Measurements from ENCODE around the gene GPR180.
"Not testable (repeated sequence)": the region's sequence is repeated elsewhere in the genome, so short reads cannot be mapped to it uniquely, and the experiment has no call there.

GPR180 gene

GRCh38 chr13:94598281-94598680 is 3.4 kb upstream of the GPR180 start:
- DNase-seq, result no peak

DNA sequence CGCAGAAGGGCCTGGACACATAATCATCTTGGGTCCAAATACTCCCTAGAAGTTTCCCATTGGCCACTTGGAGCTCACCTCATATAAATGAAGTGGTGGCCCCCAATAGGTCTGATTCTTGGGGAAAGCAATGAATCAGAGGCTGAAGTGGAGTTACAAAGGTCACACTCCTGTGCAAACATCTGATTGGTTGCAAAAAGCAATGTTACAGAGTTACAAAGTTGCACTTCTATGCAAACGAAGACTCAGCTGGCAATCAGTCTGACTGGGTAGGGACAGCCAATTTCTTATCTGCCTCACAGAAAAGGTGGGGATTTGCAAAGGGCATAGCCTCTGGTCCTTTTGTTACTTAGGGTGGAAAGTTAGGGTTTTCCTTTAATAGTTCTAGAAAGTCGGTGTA is 1.8 kb upstream of the GPR180 start:
- DNase-seq, result no peak

GRCh38 chr13:94602467-94602866 is 810 bp downstream of the GPR180 start:
- DNase-seq, result no peak

GRCh38 chr13:94607056-94607455 is 5.4 kb downstream of the GPR180 start:
- DNase-seq, result no peak

- DNase-seq, result no peak
These were observed 6.3 kb downstream of the GPR180 start for GRCh38 chr13:94607939-94608338.

GRCh38 chr13:94608586-94608985 is 6.9 kb downstream of the GPR180 start:
- no peak for DNase-seq

- DNase-seq, result no peak
These were observed 7.5 kb downstream of the GPR180 start for GRCh38 chr13:94609196-94609595.

DNA sequence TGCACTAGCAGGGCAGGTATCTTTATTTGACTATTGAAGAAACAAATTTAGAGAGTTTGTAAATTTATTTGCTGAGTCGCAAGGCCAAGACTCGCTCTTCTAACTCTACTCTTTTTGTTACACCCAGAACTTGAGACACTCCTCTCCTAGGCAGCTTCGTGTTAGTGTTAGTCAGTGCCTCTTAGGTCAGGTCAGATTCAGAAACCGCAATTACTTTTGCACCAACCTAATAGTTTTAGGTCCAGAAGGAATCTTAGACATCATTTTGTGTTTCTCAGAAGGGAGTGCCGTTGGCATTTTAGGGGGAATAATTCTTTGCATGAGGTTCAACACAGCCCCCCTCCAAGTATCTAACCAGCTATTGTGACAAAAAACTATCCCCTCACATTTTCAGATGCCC is 8.8 kb downstream of the GPR180 start:
- no peak for DNase-seq

DNA sequence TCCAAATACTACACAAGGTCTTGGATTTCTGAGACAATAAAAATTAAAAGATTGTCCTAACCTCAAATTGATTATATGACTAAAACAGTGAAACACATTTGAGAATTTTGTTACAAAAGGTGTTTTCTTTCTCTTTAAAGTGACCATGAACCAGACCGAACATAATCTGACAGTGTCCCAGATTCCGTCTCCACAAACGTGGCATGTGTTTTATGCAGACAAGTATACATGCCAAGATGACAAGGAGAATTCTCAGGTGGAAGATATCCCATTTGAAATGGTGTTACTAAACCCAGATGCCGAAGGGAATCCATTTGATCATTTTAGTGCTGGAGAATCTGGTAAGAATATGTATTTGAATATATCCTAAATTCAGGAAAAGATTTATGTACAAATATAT is 10.4 kb downstream of the GPR180 start:
- no peak for DNase-seq

GRCh38 chr13:94613051-94613450 is 11.4 kb downstream of the GPR180 start:
- DNase-seq, result no peak

GRCh38 chr13:94617389-94618000 is 15.8 kb downstream of the GPR180 start:
- no peak for DNase-seq

GRCh38 chr13:94620286-94620896 is 18.7 kb downstream of the GPR180 start:
- no peak for DNase-seq

- DNase-seq, result no peak
These were observed 20.7 kb downstream of the GPR180 start for GRCh38 chr13:94622344-94622743.

DNA sequence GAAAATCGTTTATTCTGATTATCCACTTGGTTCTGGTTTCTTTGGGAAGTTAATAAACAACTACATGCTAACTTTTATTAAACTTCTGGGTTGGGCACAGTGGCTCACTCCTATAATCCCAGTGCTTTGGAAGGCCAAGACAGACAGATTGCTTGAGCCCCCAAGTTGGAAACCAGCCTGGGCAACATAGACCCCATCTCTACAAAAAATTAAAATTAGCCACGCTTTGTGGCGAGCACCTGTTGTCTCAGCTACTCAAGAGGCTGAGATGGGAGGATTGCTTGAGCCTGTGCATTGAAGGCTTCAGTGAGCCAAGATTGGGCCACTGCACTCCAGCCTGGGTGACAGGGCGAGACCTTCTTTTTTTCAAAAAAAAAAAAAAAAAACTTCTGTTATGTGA is 21.7 kb downstream of the GPR180 start:
- no peak for DNase-seq

GRCh38 chr13:94630858-94631257 is 29.2 kb downstream of the GPR180 start:
- no peak for DNase-seq

- DNase-seq, result peak; percentile 3
These were observed 30.7 kb downstream of the GPR180 start for GRCh38 chr13:94632226-94632980.

DNA sequence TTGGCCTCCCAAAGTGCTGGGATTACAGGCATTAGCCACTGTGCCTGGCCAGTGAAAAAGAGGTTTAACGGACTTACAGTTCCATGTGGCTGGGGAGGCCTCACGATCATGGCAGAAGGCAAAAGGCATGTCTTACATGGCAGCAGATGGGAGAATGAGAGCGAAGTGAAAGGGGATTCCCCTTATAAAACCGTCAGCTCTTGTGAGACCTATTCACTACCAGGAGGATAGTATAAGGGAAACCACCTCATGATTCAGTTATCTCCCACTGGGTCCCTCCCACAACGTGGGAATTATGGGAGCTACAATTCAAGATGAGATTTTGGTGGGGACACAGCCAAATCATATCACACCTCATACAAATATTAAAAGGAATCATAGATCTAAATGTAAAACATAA is 34.4 kb downstream of the GPR180 start:
- DNase-seq, result not testable (repeated sequence)

- DNase-seq, result no peak
These were observed 35.4 kb downstream of the GPR180 start for GRCh38 chr13:94636942-94637578.

DNA sequence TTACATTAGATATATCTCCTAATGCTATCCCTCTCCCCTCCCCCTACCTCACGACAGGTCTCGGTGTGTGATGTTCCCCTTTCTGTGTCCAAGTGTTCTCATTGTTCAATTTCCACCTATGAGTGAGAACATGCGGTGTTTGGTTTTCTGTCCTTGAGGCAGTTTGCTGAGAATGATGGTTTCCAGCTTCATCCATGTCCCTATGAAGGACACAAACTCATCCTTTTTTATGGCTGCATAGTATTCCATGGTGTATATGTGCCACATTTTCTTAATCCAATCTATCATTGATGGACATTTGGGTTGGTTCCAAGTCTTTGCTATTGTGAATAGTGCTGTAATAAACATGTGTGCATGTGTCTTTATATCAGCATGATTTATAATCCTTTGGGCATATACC is 36.0 kb downstream of the GPR180 start:
- DNase-seq, result not testable (repeated sequence)

GRCh38 chr13:94640721-94641120 is 39.1 kb downstream of the GPR180 start:
- DNase-seq, result no peak

DNA sequence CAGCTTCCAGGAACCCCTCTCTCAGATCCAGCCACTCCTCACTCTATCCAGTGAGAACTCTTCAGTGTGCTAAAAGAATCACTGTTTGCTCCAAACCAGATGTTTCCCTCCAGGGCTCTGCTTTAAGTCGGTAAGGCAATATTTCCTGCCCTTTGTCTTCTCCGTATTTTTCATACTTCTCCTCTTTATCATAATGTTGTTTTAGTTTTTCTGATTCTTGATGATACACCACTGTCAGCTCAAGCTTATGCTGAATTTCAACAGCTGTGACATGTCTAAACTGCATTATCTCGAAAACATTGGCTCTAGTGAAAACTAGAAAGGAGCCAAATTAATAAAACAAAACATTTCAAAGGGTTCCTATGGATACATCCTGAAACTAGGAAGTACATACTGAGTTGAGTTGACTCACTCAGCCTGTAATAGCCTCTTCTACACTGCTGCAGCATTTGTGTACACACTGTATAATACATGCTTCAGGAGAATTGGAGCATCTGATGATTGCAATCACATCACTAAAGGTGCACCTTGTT is 39.8 kb downstream of the GPR180 start:
- DNase-seq, result no peak

- no peak for DNase-seq
These were observed 45.2 kb downstream of the GPR180 start for GRCh38 chr13:94646904-94647303.

DNA sequence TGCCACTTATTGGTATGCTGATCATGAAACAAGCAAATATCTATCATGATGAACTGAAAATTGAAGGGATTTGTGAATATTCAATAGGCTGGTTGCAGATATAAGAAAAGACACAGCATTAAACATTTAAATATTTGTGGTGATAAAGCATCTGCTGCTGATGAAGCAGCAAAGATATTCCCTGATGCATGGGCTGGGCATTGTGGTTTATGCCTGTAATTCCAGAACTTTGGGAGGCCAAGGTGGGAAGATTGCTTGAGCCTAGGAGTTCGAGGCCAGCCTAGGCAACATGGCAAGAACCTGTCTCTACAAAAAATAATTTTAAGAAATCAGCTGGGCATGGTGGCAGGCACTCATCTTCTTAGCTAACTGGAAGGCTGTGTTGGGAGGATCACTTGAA is 54.5 kb downstream of the GPR180 start:
- no peak for DNase-seq

DNA sequence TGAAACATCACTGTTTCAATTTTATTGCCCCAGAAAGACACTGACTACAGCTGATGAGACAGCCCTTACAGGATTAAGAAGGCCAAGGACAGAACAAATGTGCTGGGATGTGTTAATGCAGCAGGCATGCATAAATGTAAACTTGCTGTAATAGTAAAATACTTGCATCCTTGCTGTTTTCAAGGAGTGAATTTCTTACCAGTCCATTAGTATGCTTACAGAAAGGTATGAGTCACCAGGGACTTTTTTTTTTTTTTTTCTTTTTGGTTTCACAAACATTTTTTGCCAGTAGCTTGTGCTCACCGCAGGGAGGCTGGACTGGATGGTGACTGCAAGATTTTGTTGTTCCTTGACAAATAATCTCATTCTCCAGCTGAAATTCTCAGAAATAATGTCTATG is 55.1 kb downstream of the GPR180 start:
- peak; percentile 85 for DNase-seq

Measured in NCI-H226 (cell line).